NCI-H1436 (cell line): Measurements from ENCODE around the gene FFAR4.
A peak's percentile ranks its signal among the peaks of the same experiment; 100 is the strongest.
"Not testable (repeated sequence)": the region's sequence is repeated elsewhere in the genome, so short reads cannot be mapped to it uniquely, and the experiment has no call there.

Experiments used
- DNase-seq: peaks from one replicate; lab custom pipeline; 2025; lab: John Stamatoyannopoulos, UW

FFAR4 gene

GRCh38 chr10:93566435-93567276, at the start of gene FFAR4:
TSS of gene FFAR4 (plus strand) at chr10:93566665. CDS start at chr10:93566721, 56 bp downstream.
- no peak for DNase-seq

GRCh38 chr10:93518531-93518930, 47.9 kb upstream of the FFAR4 start:
- DNase-seq = no peak

GRCh38 chr10:93535293-93535692, 31.2 kb upstream of the FFAR4 start:
- no peak for DNase-seq

GRCh38 chr10:93540871-93541270, 25.6 kb upstream of the FFAR4 start:
- DNase-seq = not testable (repeated sequence)

GRCh38 chr10:93541402-93542357, 24.8 kb upstream of the FFAR4 start:
- no peak for DNase-seq

GRCh38 chr10:93542358-93542791, 24.1 kb upstream of the FFAR4 start:
- DNase-seq = no peak

- DNase-seq = not testable (repeated sequence)
Observed at GRCh38 chr10:93546995-93547394, 19.5 kb upstream of the FFAR4 start.

- no peak for DNase-seq
Observed at GRCh38 chr10:93547522-93547921, 18.9 kb upstream of the FFAR4 start.

- DNase-seq = no peak
Observed at GRCh38 chr10:93548376-93549071, 17.9 kb upstream of the FFAR4 start.

GRCh38 chr10:93550606-93551005, 15.9 kb upstream of the FFAR4 start:
- DNase-seq = no peak

- DNase-seq = no peak
Observed at GRCh38 chr10:93552780-93553179, 13.7 kb upstream of the FFAR4 start.

GRCh38 chr10:93553482-93554315, 12.8 kb upstream of the FFAR4 start:
- no peak for DNase-seq

- no peak for DNase-seq
Observed at GRCh38 chr10:93554316-93554663, 12.2 kb upstream of the FFAR4 start.

GRCh38 chr10:93554760-93555432, 11.6 kb upstream of the FFAR4 start:
- DNase-seq = peak; percentile 64

- no peak for DNase-seq
Observed at GRCh38 chr10:93559490-93559889, 7.0 kb upstream of the FFAR4 start.

GRCh38 chr10:93560541-93560940, 5.9 kb upstream of the FFAR4 start:
- DNase-seq = no peak

GRCh38 chr10:93565446-93565845, 1.0 kb upstream of the FFAR4 start:
- no peak for DNase-seq

GRCh38 chr10:93567277-93568104, 1.0 kb downstream of the FFAR4 start:
- DNase-seq = no peak

GRCh38 chr10:93568105-93568390, 1.6 kb downstream of the FFAR4 start:
- no peak for DNase-seq

- DNase-seq = no peak
Observed at GRCh38 chr10:93570383-93570782, 3.9 kb downstream of the FFAR4 start.
